Endometrium (tissue), 2 donors: Measurements from ENCODE around the gene KASH5.

ENCODE experiments used
- FAIRE-seq: peaks from 2 replicates; lab custom pipeline; 2012; peaks lifted over from hg19 to GRCh38; lab: Jason Lieb, UNC
- donor health status: control.
- donor health status: control.

The KASH5 gene

DNA sequence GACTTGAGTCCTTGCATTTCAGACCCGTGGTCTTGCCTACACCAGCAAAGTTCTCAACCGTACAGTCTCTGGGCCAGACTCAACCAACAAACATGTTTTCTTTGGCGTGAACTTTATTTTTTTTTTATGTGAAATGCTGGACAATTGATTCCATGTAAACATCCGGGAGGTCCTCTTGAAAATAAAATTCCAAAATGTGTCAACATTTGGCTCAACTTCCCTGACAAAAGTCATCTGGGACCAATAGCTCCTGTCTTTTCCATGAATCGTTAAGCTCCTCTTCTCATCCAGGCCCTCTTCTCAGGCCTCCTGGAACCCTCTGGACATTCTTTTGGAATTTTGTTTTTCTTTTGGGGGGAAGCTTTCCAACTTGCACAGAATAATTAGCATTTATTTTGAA lies 67.7 kb downstream of the KASH5 start:
- FAIRE-seq: peak; percentile 97

DNA sequence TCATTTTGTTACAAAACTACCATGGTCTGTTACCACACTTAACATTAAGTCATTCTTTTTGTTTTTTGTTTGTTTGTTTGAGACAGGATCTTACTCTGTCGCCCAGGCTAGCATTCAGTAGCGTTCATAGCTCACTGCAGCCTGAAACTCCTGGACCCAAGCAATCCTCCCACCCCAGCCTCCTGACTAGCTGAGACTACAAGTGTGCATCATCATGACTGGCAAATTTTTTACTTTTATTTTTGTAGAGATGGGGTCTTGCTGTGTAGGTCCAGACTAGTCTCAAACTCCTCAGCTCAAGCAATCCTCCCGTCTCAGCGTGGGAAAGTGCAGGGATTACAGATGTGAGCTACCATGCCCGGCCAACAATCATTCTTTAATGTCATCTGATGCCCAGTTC lies 68.3 kb downstream of the KASH5 start:
- FAIRE-seq: no peak

DNA sequence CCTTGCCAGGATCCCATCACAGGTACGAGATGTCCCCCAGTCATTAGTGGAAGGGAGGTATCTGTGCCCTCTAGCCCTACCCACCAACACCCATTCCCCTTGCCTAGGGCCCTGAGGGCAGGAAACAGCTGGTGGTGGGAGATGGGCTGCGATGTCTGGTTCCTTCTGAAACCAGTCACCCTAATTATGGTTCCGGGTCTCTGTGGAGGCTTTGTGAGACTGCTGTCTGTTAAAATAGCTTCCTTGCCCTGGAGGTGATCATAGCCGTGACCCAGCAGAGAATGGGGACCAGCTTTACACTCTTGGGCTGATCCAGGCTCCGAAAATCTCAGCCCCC lies 70.5 kb downstream of the KASH5 start:
- no peak for FAIRE-seq

DNA sequence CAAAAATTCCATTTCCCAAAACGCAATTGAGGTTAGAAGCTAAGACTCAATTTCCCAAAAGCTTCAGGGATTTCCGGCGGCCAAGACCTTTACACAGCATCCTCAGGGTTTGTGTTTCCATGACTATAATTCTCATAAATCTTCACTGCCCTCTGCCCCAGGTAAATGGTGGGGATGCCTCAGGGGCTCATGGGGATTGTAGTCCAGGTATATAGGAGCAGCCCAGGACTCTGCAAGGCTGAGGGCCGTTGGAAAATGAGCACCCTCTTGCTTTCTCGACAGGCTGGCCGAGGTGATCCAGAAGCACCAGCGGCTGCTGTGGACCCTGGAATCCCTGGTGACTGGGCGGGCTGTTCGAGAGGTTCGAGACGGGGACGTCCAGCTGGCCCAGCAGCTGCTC lies 71.3 kb downstream of the KASH5 start:
- no peak for FAIRE-seq

DNA sequence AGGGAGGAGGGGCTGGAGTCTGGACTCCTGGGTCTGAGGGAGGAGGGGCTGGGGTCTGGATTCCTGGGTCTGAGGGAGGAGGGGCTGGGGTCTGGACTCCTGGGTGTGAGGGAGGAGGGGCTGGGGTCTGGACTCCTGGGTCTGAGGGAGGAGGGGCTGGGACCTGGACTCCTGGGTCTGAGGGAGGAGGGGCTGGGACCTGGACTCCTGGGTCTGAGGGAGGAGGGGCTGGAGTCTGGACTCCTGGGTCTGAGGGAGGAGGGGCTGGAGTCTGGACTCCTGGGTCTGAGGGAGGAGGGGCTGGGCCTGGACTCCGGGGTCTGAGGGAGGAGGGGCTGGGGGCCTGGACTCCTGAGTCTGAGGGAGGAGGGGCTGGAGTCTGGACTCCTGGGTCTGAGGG lies 73.1 kb downstream of the KASH5 start:
- peak; percentile 74 for FAIRE-seq

DNA sequence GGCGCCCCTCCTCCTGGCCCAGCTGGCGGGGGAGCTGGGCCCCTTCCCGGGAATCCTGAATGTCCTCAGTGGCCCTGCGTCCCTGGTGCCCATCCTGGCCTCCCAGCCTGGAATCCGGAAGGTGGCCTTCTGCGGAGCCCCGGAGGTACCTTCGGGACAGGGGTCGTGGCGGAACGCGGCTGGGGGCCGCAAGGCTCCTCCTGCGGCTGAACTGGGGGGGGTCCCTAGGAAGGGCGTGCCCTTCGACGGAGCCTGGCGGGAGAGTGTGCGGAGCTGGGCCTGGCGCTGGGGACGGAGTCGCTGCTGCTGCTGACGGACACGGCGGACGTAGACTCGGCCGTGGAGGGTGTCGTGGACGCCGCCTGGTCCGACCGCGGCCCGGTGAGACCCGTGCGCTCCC lies 73.6 kb downstream of the KASH5 start:
- no peak for FAIRE-seq

DNA sequence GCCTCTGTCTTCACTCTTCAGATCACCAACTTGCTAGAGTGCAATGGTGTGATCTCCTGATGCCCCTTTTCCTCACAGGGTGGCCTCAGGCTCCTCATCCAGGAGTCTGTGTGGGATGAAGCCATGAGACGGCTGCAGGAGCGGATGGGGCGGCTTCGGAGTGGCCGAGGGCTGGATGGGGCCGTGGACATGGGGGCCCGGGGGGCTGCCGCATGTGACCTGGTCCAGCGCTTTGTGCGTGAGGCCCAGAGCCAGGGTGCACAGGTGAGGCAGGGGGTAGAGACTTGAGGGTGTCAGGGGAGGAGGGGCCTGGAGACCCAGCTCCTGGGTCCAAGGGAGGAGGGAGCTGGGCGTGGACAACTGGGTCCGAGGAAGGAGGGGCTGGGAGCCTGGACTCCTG lies 74.4 kb downstream of the KASH5 start:
- no peak for FAIRE-seq

DNA sequence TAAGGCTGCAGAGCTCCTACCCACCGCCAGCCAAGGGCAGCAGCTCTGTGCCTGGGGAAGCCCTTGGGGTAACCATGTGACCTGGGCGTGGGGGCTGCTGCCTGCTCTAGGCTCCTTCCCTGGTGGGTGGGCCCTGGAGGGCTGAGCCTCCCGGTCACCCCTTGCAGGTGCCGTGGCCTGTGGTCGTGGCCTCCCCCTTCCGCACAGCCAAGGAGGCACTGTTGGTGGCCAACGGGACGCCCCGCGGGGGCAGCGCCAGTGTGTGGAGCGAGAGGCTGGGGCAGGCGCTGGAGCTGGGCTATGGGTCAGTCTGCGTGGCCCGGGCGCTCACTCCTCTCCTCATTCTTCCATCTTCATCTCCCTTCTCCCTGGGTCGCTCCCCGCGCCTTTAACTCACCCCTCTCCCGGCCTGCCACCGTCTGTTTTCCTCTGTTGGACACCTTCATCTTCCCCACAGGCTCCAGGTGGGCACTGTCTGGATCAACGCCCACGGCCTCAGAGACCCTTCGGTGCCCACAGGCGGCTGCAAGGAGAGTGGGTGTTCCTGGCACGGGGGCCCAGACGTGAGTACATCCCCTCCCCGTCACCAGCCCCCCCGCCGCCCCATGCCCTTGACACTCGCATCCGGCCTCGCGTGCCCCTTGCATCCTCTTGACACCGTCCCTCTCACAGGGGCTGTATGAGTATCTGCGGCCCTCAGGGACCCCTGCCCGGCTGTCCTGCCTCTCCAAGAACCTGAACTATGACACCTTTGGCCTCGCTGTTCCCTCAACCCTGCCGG lies 76.1 kb downstream of the KASH5 start:
- no peak for FAIRE-seq

DNA sequence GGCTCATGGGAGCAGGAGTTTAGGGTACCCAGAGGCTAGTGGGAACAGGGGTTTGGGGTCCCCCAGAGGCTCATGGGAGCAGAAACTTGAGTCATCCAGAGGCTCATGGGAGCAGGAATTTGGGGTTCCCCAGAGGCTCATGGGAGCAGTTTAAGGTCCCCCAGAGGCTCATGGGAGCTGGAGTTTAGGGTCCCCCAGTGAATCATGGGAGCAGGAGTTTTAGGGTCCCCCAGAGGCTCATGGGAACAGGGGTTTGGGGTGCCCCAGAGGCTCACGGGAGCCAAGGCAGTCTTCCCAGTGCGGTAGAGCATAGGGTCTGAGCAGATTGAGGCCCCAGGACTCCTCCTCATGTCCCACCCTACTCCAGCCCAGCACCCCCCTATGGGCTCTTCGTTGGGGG lies 77.3 kb downstream of the KASH5 start:
- no peak for FAIRE-seq
